ENCODE measurements around the gene TGM3. TPM values are rescaled to one million over a fixed set of nuclear protein-coding genes. Genes with fewer than 3 reads are reported as not detected.

Gene TGM3
- total and polyA plus RNA-seq, 9 donors = 0.04 to 0.46 (median 0.15) TPM; not detected in 4

- H3K36me3 ChIP-seq = no peaks in the 10 kb centered on the region
- intact Hi-C loops (cut with DNase I) = loop anchor here in 1 of 4 donors (10.0 kb wide), 1 partner anchor 762 kb away; the partner anchor contains the start of gene SIRPB1
- no peaks in the 10 kb centered on the region for H3K27me3 ChIP-seq
- H3K27ac ChIP-seq = no peak overlapping the region
- DNase-seq = no peak
- TF ChIP-seq CTCF (IDR thresholded peaks at IDR 0.05) (no peak), POLR2A (IDR thresholded peaks at IDR 0.05) (no peak), EP300 (IDR thresholded peaks at IDR 0.05) (no peak)
- H3K4me1 ChIP-seq (ENCODE audit: insufficient read depth) = no peaks in the 10 kb centered on the region
- H3K9me3 ChIP-seq = no peaks in the 10 kb centered on the region
- WGBS, 3 donors = 29 to 41% (median 37%) methylated on average over 2 of the region's 2 CpGs
- H3K4me3 ChIP-seq = no peak overlapping the region
These were observed 91.4 kb downstream of the TGM3 start for GRCh38 chr20:2387180-2387577.

GRCh38 chr20:2387580-2387979 lies 91.8 kb downstream of the TGM3 start:
- no peak for TF ChIP-seq POLR2A (IDR thresholded peaks at IDR 0.05)
- no peak for TF ChIP-seq CTCF (IDR thresholded peaks at IDR 0.05)
- TF ChIP-seq EP300 (IDR thresholded peaks at IDR 0.05) = no peak
- Histone ChIP-seq H3K36me3 (no peaks in the 10 kb centered on the region), H3K27ac (no peak overlapping the region), H3K9me3 (no peaks in the 10 kb centered on the region), H3K4me3 (no peak overlapping the region), H3K27me3 (no peaks in the 10 kb centered on the region), H3K4me1 (ENCODE audit: insufficient read depth) (no peaks in the 10 kb centered on the region)
- DNase-seq = no peak
- intact Hi-C loops (cut with DNase I) = loop anchor here in 1 of 4 donors (10.0 kb wide), 1 partner anchor 763 kb away; the partner anchor contains the start of gene SIRPB1
- WGBS, 3 donors = 71 to 92% (median 80%) methylated on average over 4 of the region's 4 CpGs

Other genes starting within 250 kb of the TGM3 start
- gene STK35, start 194.2 kb upstream of the TGM3 start, total RNA-seq = 10 to 100 TPM; 10.2 to 20.2 (median 14.6) TPM
- gene STK35, start 194.2 kb upstream of the TGM3 start, polyA plus RNA-seq = 1 to 10 TPM; 5.1 to 7.3 TPM
- not detected for gene TGM6, start 84.9 kb downstream of the TGM3 start, total RNA-seq
- not detected for gene TGM6, start 84.9 kb downstream of the TGM3 start, polyA plus RNA-seq
- gene SNRPB, start 174.8 kb downstream of the TGM3 start, total RNA-seq = 100 to 1,000 TPM in 6 of 7 donors, 10 to 100 TPM in 1; 98.4 to 149 (median 117) TPM
- gene SNRPB, start 174.8 kb downstream of the TGM3 start, polyA plus RNA-seq = 100 to 1,000 TPM in 1 of 2 donors, 10 to 100 TPM in 1; 41.6 to 170 TPM
- gene ZNF343, start 212.9 kb downstream of the TGM3 start, total RNA-seq = 10 to 100 TPM in 5 of 7 donors, 1 to 10 TPM in 2; 5.2 to 16.5 (median 12.3) TPM
- gene ZNF343, start 212.9 kb downstream of the TGM3 start, polyA plus RNA-seq = 10 to 100 TPM in 1 of 2 donors, 1 to 10 TPM in 1; 8.0 to 13.5 TPM
- under 1 TPM in 3 of 7 donors, not detected in 4; 0.07 to 0.15 (median 0.07) TPM for gene TMC2, start 240.6 kb downstream of the TGM3 start, total RNA-seq
- under 1 TPM; 0.07 to 0.38 TPM for gene TMC2, start 240.6 kb downstream of the TGM3 start, polyA plus RNA-seq